ENCODE measurements around the gene BANP. TPM values are rescaled to one million over a fixed set of nuclear protein-coding genes. Genes with fewer than 3 reads are reported as not detected.
"Not testable (repeated sequence)": the region's sequence is repeated elsewhere in the genome, so short reads cannot be mapped to it uniquely, and the experiment has no call there.

The BANP gene
- total and polyA plus RNA-seq, 12 donors: 6.1 to 20.4 (median 13.5) TPM

DNA sequence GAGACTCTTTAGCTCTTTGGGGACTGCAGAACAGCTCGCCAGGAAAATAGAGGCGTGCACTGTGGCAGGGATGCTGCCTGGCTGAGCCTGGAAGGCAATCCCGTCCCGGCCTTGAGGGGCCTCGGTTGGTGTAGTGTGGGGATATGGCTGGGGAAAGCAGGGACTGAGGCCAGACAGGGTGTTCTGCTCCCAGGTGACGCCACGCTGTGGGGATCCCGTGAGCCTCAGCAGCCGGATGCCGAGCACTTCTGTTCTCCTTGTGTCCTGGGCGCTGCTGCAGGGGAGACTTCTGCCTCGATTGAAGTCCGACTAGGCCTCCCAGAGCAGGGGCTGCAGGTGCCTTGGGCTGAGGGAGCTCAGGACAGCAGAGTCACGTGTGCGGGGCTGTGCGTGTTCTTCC, 72.6 kb downstream of the BANP start:
- no peaks in the 10 kb centered on the region for H3K9me3 ChIP-seq
- no peak for ATAC-seq
- no peak for TF ChIP-seq CTCF (IDR thresholded peaks at IDR 0.05)
- no peak overlapping the region for H3K4me3 ChIP-seq
- H3K36me3 ChIP-seq: peaks cover 0 to 46% (median 11%) of the 10 kb centered on the region in 9 donors
- whole genome bisulfite sequencing, 2 donors: 95% methylated on average over 16 of the region's 16 CpGs
- intact Hi-C loops (cut with DNase I): no loop called here
- H3K4me1 ChIP-seq: peaks cover 0 to 17% (median 5%) of the 10 kb centered on the region in 9 donors
- DNase-seq: no peak
- no peak overlapping the region for H3K27ac ChIP-seq
- no peaks in the 10 kb centered on the region for H3K27me3 ChIP-seq

DNA sequence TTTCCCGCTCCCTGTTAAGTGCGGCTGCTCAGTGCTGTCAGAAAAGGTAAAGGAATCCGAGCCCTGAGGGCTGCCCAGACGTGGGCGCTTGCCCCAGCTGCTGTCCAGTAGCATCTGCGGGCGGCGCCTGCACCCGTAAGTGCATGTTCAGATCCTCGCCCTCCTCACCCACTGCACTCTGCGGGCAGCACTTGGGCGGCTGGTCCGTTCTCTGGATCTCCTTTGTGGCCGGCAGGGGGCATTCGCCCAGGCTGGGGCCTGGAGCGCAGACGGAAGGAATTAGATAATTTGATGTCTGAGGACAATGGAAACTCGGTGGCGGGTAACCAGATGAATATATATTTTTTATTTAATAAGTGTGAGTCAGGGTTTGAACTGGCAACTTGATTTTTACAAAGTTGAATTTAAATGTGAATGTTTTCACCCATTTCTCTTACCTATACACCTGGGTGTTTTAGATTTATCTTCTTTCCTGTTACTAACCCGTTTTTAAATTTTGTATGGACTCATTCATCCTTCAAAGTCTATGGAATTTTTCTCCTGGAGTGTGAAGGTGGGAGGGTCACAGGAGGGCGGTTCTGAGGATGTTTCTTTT, 73.4 kb downstream of the BANP start:
- DNase-seq (peak in 1 of 2 donors; percentile 27), ATAC-seq (peak in 6 of 8 donors; percentile 23 to 66 (median 57))
- peak overlapping the region in 1 of 10 donors; percentile 26 for H3K27ac ChIP-seq
- H3K4me3 ChIP-seq; H3K27me3 ChIP-seq; H3K9me3 ChIP-seq; intact Hi-C loops (cut with DNase I): not testable (repeated sequence)
- peak in 8 of 9 donors; percentile 41 to 69 (median 56) for TF ChIP-seq CTCF (IDR thresholded peaks at IDR 0.05)
- peaks cover 0 to 17% (median 5%) of the 10 kb centered on the region in 9 donors for H3K4me1 ChIP-seq
- WGBS, 2 donors: 67 to 71% methylated on average over 21 of the region's 21 CpGs
- peaks cover 0 to 43% (median 11%) of the 10 kb centered on the region in 9 donors for H3K36me3 ChIP-seq

DNA sequence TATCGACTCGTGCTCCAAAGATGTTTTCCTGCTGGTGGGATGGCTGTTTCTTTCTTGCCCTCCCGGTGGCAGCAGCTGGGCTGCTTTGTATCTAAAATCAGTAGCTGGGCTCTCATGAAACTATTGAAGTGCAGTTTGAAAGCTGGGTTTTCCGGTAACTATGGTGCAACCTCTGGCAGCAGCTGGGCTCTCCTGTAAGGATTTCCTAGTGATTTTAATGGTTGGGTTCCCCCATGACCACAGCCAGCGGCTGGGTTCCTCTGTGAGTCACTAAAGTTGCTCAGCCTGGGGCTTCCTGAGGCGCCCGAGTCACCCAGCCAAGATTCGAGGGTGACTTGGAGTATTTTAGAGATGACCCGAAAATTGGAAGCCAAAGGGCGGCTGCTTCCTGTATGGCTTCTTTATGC, 73.9 kb downstream of the BANP start:
- WGBS, 2 donors: 43 to 68% methylated on average over 10 of the region's 10 CpGs
- peak in 1 of 2 donors; percentile 21 for DNase-seq
- Histone ChIP-seq H3K27ac (peak overlapping the region in 1 of 10 donors; percentile 26), H3K36me3 (peaks cover 0 to 45% (median 11%) of the 10 kb centered on the region in 9 donors), H3K4me1 (peaks cover 2 to 17% (median 5%) of the 10 kb centered on the region in 9 donors)
- intact Hi-C loops (cut with DNase I); H3K9me3 ChIP-seq; H3K4me3 ChIP-seq; H3K27me3 ChIP-seq: not testable (repeated sequence)
- ATAC-seq: peak in 5 of 8 donors; percentile 60 to 89 (median 65)

DNA sequence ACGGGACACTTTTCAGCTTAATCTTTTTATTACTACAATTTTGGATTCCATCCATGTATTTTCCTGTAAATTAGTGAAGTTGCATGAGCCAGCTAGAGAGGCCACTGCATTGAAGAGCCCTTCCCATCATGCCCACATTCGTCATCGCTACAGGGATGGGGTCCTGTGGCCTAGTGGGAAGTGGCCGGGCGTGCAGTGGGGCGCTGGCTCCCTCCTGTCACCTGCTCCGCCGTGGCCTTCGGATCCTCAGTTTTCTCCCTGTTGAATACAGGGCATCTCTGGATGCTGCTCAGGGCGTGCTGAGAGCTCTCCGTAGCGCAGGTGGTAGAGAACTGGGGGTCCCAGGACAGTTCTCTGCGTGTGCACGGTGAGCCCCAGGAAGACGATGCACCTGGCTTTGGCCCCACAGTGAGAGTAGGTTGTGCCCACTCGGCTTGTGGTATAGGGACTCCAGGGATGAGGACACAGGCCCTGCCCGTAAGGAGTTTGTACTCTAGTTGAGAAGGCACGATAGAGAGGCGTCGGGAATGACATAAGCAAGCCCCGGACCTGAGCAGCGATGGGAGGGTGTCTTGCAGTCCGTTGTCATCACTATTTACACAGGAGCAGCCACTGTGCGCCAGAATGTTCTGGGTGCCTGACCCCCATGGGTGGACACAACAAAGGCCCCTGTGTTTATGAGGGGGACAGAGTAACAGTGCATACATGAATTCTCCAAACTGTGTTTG, 74.8 kb downstream of the BANP start:
- H3K4me3 ChIP-seq; H3K27ac ChIP-seq; intact Hi-C loops (cut with DNase I); ATAC-seq; H3K27me3 ChIP-seq; H3K9me3 ChIP-seq; DNase-seq: not testable (repeated sequence)
- H3K36me3 ChIP-seq: peaks cover 0 to 43% (median 11%) of the 10 kb centered on the region in 9 donors
- peaks cover 2 to 17% (median 5%) of the 10 kb centered on the region in 9 donors for H3K4me1 ChIP-seq
- WGBS, 2 donors: 95 to 96% methylated on average over 24 of the region's 24 CpGs

GRCh38 chr16:88026964-88027938, 76.0 kb downstream of the BANP start:
- no peak for DNase-seq
- WGBS, 2 donors: 95 to 97% methylated on average over 51 of the region's 51 CpGs
- no peak overlapping the region for H3K4me3 ChIP-seq
- H3K4me1 ChIP-seq: peaks cover 2 to 17% (median 5%) of the 10 kb centered on the region in 9 donors
- no peak for TF ChIP-seq CTCF (IDR thresholded peaks at IDR 0.05)
- peaks cover 0 to 45% (median 9%) of the 10 kb centered on the region in 9 donors for H3K36me3 ChIP-seq
- peak in 1 of 8 donors; percentile 20 for ATAC-seq
- H3K27me3 ChIP-seq: no peaks in the 10 kb centered on the region
- no peaks in the 10 kb centered on the region for H3K9me3 ChIP-seq
- intact Hi-C loops (cut with DNase I): no loop called here
- no peak overlapping the region for H3K27ac ChIP-seq

DNA sequence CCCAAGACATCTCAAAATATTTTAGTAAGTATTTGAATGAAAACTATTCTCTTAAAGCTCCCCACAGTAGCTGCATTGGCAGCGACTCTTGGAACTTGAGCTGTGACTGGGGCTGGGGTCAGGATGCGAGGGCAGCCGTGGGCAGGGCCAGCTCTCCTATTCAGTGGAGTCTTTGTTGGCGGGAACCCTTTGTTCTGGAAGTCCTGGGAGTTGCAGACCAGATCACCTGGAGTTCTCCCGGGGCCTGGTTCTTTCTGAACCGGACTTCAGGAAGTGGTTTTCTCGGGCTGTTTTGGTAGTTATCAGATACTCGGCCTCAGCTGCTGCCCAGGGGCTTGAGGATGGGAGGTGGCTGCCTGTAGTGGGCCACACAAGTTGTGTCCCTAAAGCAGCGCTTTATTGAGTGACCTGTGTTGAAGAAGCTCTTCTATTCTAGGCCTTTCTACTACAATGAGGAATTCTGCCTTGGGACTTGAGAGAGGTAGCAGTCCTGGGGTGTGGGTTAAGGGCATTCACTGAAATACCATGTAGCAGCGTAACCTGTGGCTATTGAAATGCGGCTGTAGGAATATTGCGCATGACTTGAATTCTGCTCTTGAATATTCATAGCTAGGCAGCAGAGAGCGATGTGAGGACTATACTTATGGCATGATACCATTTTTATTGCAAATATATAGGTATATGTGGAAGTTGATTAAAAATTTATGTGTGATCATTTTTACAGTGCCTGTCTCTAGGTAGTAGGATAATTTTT, 77.1 kb downstream of the BANP start:
- DNase-seq; ATAC-seq; H3K9me3 ChIP-seq; H3K27ac ChIP-seq; H3K27me3 ChIP-seq; intact Hi-C loops (cut with DNase I); H3K4me3 ChIP-seq: not testable (repeated sequence)
- H3K4me1 ChIP-seq: peaks cover 2 to 17% (median 5%) of the 10 kb centered on the region in 9 donors
- 85 to 94% methylated on average over 13 of the region's 13 CpGs for WGBS, 2 donors
- peaks cover 0 to 43% (median 6%) of the 10 kb centered on the region in 9 donors for H3K36me3 ChIP-seq
